Measurements from ENCODE around the gene GRK5.

Gene GRK5

DNA sequence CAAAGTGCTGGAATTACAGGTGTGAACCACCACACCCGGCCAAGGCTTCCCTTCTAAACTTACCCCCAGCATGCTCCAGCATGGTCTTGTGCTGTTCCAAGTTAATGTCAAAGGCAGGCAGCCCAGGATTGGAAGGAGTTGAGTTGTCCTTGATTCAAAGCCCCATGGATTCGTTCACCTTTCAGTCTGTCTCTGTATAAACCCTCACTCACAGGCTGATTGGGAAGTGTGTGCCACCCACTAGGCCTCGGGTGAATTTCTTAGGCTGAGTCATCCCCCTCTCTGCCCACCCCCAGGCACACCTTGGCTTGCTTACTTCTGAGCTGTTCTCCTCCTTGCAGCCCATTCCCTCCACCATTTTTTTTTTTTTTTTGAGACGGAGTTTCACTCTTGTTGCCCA lies 15.5 kb upstream of the GRK5 start:
- TF ChIP-seq, protein P1, sequence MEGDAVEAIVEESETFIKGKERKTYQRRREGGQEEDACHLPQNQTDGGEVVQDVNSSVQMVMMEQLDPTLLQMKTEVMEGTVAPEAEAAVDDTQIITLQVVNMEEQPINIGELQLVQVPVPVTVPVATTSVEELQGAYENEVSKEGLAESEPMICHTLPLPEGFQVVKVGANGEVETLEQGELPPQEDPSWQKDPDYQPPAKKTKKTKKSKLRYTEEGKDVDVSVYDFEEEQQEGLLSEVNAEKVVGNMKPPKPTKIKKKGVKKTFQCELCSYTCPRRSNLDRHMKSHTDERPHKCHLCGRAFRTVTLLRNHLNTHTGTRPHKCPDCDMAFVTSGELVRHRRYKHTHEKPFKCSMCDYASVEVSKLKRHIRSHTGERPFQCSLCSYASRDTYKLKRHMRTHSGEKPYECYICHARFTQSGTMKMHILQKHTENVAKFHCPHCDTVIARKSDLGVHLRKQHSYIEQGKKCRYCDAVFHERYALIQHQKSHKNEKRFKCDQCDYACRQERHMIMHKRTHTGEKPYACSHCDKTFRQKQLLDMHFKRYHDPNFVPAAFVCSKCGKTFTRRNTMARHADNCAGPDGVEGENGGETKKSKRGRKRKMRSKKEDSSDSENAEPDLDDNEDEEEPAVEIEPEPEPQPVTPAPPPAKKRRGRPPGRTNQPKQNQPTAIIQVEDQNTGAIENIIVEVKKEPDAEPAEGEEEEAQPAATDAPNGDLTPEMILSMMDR (IDR thresholded peaks at IDR 0.05; ENCODE audit: low read depth, low read length), result no peak
- no peak overlapping the region for H3K4me3 ChIP-seq (ENCODE audit: low read depth, low read length)

DNA sequence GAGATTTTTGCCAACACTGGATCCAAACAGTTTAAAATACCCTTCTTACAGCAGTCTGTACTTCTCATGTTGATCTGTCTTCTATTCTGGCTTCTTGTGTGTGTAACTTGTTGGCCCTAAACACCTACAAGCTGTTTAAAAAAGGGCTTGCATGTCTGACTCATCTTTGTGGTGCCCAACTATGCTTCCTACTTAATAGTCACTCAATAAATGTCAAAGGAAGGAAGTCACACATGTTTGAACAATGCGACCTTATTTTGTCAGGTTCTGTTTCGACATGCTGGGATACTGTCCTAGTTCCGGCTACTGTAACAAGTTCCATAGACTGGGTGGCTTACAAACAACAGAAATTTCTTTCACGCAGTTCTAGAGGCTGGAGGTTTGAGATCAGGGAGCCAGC lies 9.4 kb upstream of the GRK5 start:
- DNase-seq, result no peak
- H3K4me1 ChIP-seq, result no peaks in the 10 kb centered on the region
- peaks cover 6% of the 10 kb centered on the region for H3K27me3 ChIP-seq
- no peaks in the 10 kb centered on the region for H3K9me3 ChIP-seq
- TF ChIP-seq, protein P1 (IDR thresholded peaks at IDR 0.05; ENCODE audit: low read depth, low read length), result no peak
- no peak overlapping the region for H3K4me3 ChIP-seq (ENCODE audit: low read depth, low read length)
- H3K36me3 ChIP-seq, result no peaks in the 10 kb centered on the region

More for the DNA sequence above, 15.5 kb upstream of the GRK5 start:
- Histone ChIP-seq H3K9me3 (no peaks in the 10 kb centered on the region), H3K27me3 (no peaks in the 10 kb centered on the region), H3K4me1 (no peaks in the 10 kb centered on the region), H3K36me3 (no peaks in the 10 kb centered on the region)
- no peak for DNase-seq

DNA sequence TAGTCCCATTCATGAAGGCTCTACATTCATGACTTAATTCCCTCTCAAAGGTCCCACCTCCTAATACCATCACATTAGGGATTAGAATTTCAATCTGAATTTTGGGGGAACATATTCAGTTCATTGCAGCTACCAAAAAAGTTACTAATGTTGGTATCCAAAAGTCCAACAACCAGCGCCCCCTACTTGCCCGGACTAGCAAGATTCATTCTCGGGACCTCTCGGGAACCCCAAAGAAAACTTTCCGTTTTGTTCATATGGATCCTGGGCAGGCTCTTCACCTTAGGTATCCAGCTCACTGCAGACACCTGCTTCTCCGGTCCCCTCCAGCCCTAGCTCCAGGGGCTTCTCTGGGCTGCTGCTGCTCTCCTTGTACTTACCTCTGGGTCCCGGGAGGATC lies 8.9 kb upstream of the GRK5 start:
- Histone ChIP-seq H3K4me1 (no peaks in the 10 kb centered on the region), H3K9me3 (no peaks in the 10 kb centered on the region), H3K4me3 (ENCODE audit: low read depth, low read length) (no peak overlapping the region), H3K27me3 (peaks cover 6% of the 10 kb centered on the region), H3K36me3 (no peaks in the 10 kb centered on the region)
- no peak for DNase-seq
- TF ChIP-seq, protein P1 (IDR thresholded peaks at IDR 0.05; ENCODE audit: low read depth, low read length), result peak; percentile 53

DNA sequence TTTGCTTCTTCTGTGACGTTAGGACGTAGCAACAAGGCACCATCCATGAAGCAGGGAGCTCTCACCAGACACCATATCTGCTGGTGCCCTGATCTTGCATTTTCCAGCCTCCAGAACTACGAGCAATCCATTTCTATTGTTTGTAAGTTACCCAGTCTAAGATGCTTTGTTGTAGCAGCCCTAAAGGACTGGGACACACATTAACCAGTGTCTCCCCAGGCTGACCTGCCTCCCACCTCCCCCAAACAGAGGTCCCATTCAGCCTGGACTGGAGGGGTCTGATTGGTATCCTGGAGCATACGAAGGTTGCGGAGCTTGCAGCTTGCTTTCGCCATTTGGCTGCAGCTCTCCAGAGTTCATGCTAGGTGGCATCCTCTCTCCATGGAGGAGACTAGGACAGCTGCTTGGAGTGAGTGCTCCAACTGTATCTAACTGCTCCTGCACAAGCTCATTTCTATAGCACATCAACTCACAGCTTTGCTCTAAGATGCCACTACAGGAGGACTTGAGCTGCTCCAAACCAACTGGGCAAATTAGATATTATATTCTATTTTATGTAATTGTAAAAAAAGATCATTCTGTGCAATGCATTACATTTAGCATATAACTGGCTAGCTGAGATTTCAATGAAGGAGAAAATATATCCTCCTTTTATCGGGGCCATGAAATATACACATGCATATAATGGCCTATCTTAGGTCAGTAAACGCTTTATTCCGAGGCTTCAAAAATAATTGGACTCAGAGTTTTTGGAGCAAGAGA lies 8.0 kb upstream of the GRK5 start:
- Histone ChIP-seq H3K27me3 (peaks cover 6% of the 10 kb centered on the region), H3K4me1 (no peaks in the 10 kb centered on the region), H3K36me3 (no peaks in the 10 kb centered on the region), H3K9me3 (no peaks in the 10 kb centered on the region), H3K4me3 (ENCODE audit: low read depth, low read length) (no peak overlapping the region)
- peak; percentile 69 for DNase-seq
- TF ChIP-seq, protein P1 (IDR thresholded peaks at IDR 0.05; ENCODE audit: low read depth, low read length), result peak; percentile 89

DNA sequence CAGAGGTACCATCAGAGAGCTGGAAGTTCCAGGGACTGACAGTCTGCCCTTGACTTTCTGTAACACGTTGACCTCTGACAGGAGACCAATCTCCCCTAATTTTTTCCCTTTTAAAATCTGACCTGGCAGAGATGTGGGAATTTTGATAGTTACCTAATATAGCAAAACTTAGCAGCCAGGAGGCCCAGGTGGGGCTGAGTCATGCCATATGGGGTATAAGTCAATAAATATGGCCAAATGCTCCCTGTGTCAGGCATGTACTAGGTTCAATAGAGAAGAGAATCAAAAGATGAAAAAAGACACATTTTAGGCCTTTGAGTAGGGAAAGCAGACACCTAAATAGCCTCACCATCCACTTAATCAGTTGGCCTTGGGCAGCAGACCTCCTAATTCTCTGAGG lies 6.1 kb upstream of the GRK5 start:
- Histone ChIP-seq H3K4me1 (peaks cover under 1% of the 10 kb centered on the region; the same call in 1 of the 2 replicates), H3K9me3 (no peaks in the 10 kb centered on the region), H3K27me3 (peaks cover 6% of the 10 kb centered on the region), H3K4me3 (ENCODE audit: low read depth, low read length) (no peak overlapping the region), H3K36me3 (no peaks in the 10 kb centered on the region)
- no peak for DNase-seq
- TF ChIP-seq, protein P1 (IDR thresholded peaks at IDR 0.05; ENCODE audit: low read depth, low read length), result no peak

DNA sequence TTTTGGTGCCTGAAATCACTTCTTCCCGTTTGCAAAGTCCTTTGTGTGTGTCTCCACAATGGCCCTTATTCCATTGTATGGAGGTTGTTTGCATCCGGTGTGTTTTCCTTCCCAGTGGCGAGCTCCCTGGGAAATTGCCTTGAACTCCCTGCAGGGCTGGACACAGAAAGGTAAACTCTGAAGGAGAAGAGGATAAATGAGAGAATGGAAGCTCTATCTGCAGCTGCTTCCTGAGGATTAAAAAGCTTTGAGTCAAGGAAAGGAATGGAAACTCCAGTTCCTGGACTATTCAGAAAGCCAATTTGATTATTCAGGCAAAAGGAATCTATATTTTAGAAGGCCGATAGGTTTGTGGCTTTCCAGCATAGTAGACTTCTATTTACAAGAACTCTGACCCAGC lies 4.4 kb upstream of the GRK5 start:
- TF ChIP-seq, protein P1 (IDR thresholded peaks at IDR 0.05; ENCODE audit: low read depth, low read length), result no peak
- Histone ChIP-seq H3K27me3 (peaks cover 6% of the 10 kb centered on the region), H3K4me3 (ENCODE audit: low read depth, low read length) (no peak overlapping the region), H3K9me3 (no peaks in the 10 kb centered on the region), H3K4me1 (peaks cover 2% of the 10 kb centered on the region; the same call in 1 of the 2 replicates), H3K36me3 (no peaks in the 10 kb centered on the region)
- no peak for DNase-seq
